ENCODE data around the gene AUH. TPM values are rescaled to one million over a fixed set of nuclear protein-coding genes. Genes with fewer than 3 reads are reported as not detected.

AUH gene
- total RNA-seq, 1 donor from 2014 or later: 17.3 TPM

DNA sequence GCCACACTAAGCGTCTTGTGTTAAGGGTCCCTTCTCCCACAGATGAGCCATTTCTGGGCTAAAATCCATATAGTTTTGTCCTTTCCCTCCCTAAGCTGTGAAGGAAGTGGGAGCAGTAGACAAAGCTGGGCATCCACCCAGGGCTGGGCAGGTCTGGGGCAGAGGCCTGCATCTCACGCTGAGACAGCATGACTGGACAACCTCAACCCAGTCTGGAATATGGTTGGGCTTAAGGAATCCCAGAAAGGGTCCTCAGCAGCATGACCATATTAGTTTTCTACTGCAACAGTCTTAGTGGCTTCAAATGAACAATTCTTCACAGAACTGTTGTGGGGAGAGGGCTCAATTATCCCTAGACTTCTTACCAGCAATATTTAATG, 173.8 kb downstream of the AUH start:
- no peaks in the 10 kb centered on the region for H3K36me3 ChIP-seq
- peaks cover 11% of the 10 kb centered on the region for H3K4me1 ChIP-seq
- DNase-seq (no peak), ATAC-seq (no peak)
- peaks cover 3% of the 10 kb centered on the region for H3K9me3 ChIP-seq
- intact Hi-C loops (cut with DNase I): no loop called here
- TF ChIP-seq, protein P1, sequence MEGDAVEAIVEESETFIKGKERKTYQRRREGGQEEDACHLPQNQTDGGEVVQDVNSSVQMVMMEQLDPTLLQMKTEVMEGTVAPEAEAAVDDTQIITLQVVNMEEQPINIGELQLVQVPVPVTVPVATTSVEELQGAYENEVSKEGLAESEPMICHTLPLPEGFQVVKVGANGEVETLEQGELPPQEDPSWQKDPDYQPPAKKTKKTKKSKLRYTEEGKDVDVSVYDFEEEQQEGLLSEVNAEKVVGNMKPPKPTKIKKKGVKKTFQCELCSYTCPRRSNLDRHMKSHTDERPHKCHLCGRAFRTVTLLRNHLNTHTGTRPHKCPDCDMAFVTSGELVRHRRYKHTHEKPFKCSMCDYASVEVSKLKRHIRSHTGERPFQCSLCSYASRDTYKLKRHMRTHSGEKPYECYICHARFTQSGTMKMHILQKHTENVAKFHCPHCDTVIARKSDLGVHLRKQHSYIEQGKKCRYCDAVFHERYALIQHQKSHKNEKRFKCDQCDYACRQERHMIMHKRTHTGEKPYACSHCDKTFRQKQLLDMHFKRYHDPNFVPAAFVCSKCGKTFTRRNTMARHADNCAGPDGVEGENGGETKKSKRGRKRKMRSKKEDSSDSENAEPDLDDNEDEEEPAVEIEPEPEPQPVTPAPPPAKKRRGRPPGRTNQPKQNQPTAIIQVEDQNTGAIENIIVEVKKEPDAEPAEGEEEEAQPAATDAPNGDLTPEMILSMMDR (IDR thresholded peaks at IDR 0.05): no peak
- no peak overlapping the region for H3K4me3 ChIP-seq
- H3K27ac ChIP-seq: no peak overlapping the region
- no peaks in the 10 kb centered on the region for H3K27me3 ChIP-seq (ENCODE audit: low read depth)

DNA sequence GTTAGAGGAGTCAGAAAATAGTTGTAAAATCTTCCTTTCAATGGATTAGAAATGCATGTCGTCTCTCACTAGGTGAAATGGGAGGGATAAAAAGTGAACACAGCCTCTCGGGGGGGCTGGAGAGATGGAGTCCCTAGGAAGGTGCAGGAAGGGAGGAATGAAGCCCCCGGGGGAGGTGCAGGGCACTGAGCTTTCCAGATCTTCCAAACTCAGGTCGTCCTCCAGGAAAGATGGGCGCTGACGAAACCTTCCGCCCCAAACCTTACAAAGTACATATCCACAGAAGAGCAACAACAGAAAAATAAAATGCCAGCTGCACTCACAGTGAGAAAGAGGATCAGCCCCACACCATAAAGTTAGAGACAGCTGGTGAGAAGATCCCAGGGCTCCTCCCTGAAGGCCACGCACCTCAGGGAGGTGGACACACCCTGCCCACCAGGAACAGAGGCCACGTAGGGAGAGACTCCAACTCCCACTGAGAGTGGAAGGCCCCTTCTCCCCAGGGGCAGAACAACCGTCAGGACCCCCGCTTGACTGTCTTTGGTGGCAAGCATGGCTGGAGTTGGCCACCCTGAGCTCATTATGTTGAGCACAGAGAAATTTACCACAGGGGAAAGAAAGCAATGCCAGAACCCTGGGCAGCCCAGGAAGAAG, 174.3 kb downstream of the AUH start:
- ATAC-seq (no peak), DNase-seq (no peak)
- intact Hi-C loops (cut with DNase I): no loop called here
- no peaks in the 10 kb centered on the region for H3K27me3 ChIP-seq (ENCODE audit: low read depth)
- H3K4me1 ChIP-seq: peaks cover 6% of the 10 kb centered on the region
- H3K9me3 ChIP-seq: peaks cover 3% of the 10 kb centered on the region
- no peak overlapping the region for H3K4me3 ChIP-seq
- TF ChIP-seq, protein P1 (IDR thresholded peaks at IDR 0.05): no peak
- H3K36me3 ChIP-seq: no peaks in the 10 kb centered on the region
- no peak overlapping the region for H3K27ac ChIP-seq

DNA sequence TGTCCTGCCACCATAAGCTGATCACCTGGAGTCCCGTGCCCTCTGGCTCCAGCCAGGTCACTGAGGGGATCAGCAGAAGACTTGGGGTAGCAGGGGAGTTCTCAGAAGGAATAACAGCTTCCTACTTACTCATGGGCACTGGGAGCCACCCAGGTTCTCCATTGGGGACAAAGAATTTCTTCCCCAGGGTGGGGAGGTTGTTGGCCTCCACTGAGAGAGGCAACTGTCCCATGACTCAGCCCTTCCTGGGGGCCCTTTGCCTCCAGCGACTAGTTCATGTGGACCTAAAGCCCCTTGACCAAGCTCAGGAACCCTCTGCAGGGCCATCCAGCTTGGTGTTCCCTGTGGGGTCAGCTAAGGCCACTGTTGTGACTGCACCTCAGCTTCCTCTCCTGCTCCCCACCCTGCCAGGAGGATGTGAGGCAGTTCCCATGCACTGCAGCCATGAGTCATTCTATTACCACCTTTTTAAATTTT, 175.0 kb downstream of the AUH start:
- ATAC-seq: peak; percentile 17 to 23
- no peaks in the 10 kb centered on the region for H3K4me1 ChIP-seq
- H3K9me3 ChIP-seq: peaks cover 3% of the 10 kb centered on the region
- no peak for DNase-seq
- no peaks in the 10 kb centered on the region for H3K27me3 ChIP-seq (ENCODE audit: low read depth)
- TF ChIP-seq, protein P1 (IDR thresholded peaks at IDR 0.05): no peak
- H3K27ac ChIP-seq: no peak overlapping the region
- intact Hi-C loops (cut with DNase I): no loop called here
- no peaks in the 10 kb centered on the region for H3K36me3 ChIP-seq
- H3K4me3 ChIP-seq: no peak overlapping the region

DNA sequence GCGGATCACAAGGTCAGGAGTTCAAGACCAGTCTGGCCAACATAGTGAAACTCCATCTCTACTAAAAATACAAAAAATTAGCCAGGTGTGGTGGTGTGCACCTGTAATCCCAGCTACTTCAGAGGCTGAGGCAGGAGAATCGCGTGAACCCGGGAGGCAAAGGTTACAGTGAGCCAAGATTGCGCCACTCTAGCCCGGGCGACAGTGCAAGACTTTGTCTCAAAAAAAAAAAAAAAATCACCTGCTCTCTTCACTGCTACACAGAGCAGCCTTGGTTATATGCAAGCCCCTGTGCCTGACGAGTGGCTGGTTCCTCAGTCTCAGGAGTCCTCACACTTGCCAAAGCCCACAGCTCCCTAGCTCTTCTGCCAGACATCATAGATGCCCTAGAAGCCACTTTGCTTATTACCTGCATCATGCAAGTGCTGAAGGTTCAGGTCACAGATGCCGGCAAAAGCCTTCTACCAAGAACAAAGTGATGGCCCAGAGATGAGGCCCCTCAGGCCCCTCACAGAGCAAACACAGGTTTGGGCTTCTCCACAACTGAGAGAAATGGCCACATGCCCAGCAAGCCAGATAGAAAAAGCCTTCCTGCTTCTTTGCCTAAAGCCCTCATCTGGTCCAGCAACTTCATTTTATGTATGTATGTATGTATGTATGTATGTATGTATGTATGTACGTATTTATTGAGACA, 176.4 kb downstream of the AUH start:
- TF ChIP-seq, protein P1 (IDR thresholded peaks at IDR 0.05): no peak
- Histone ChIP-seq H3K9me3 (peaks cover 3% of the 10 kb centered on the region), H3K27ac (no peak overlapping the region), H3K4me1 (no peaks in the 10 kb centered on the region), H3K36me3 (no peaks in the 10 kb centered on the region), H3K4me3 (no peak overlapping the region), H3K27me3 (ENCODE audit: low read depth) (no peaks in the 10 kb centered on the region)
- intact Hi-C loops (cut with DNase I): no loop called here
- DNase-seq (no peak), ATAC-seq (no peak)

DNA sequence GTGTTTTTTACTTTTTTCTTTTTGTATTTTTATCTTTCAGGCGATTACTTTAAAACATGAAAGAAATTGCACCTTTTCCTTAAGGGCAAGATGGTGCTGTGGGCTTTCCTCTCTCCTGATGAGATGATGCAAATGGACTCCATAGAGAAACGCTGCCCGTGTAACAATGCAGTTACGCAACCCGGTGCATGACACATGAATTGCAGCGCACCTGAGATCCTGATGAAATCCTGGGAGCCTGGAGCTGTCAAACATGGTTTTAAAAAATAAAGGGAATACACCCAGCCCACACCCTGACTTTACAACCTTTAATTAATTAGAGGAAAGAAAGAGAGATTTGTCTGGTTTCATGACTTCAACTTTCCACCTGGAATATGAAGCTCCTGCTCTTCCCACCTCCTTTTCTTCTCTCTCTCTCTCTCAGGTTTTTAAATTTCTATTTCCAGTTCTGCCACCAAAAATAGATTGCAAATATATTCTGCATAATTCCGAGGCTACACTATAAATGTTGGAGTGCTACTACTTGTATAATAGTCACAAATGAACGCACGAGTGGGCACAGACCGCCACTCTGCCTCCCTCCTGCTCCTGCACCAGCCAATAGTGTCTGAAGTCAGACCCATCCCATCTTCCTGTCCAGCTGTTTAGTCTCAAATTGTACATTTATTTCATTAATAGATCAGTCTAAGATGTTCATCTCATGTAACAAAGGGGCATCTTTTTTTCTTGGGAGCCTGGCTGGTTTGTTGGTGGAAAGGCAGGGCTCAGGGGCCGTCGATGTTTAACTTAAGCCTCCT, 179.1 kb downstream of the AUH start:
- no peaks in the 10 kb centered on the region for H3K9me3 ChIP-seq
- H3K4me1 ChIP-seq: no peaks in the 10 kb centered on the region
- DNase-seq (no peak), ATAC-seq (peak in 1 of 2 donors; percentile 54)
- H3K36me3 ChIP-seq: no peaks in the 10 kb centered on the region
- no peak overlapping the region for H3K4me3 ChIP-seq
- no peak overlapping the region for H3K27ac ChIP-seq
- TF ChIP-seq, protein P1 (IDR thresholded peaks at IDR 0.05): no peak
- no peaks in the 10 kb centered on the region for H3K27me3 ChIP-seq (ENCODE audit: low read depth)
- intact Hi-C loops (cut with DNase I): no loop called here
